ENCODE measurements around the gene PLCB1.
"Not testable (repeated sequence)": the region's sequence is repeated elsewhere in the genome, so short reads cannot be mapped to it uniquely, and the experiment has no call there.

GRCh38 chr20:8851919-8852318 is 719.9 kb downstream of the PLCB1 start:
- not testable (repeated sequence) for TF ChIP-seq POLR2AphosphoS5 (IDR thresholded peaks at IDR 0.05; ENCODE audit: low read depth, low read length); POLR2A (IDR thresholded peaks at IDR 0.05; ENCODE audit: low read depth, low read length); TAF1 (IDR thresholded peaks at IDR 0.05; ENCODE audit: borderline replicate concordance, low read depth, low read length)
